Measurements from ENCODE around the gene CEP290. TPM values are rescaled to one million over a fixed set of nuclear protein-coding genes. Genes with fewer than 3 reads are reported as not detected.

The CEP290 gene
- total RNA-seq, 6 experiments from 2014 or later: 2.4 to 4.2 (median 3.5) TPM

Small RNAs within 50 kb of the gene (small RNA-seq; reads per million reads assigned to genes)
- gene RNA5SP364: 0 reads per million in 2 experiments

Other genes with a start within 250 kb of the CEP290 start
- not detected for gene C12orf50, start 112.7 kb downstream of the CEP290 start, total RNA-seq
- 10 to 100 TPM in 4 of 6 experiments, 1 to 10 TPM in 2; 9.5 to 15.7 (median 12.8) TPM for gene TMTC3, start 219 bp upstream of the CEP290 start, total RNA-seq